Measurements from ENCODE around the gene GNPTAB.

GNPTAB gene

GRCh38 chr12:101777978-101778377 lies 52.8 kb downstream of the GNPTAB start:
- DNase-seq (ENCODE audit: low read depth) = no peak
- no peak for TF ChIP-seq CTCF (IDR thresholded peaks at IDR 0.05; ENCODE audit: control insufficient read depth, insufficient read depth, low read depth, low read length, missing control alignments)
- H3K4me3 ChIP-seq (ENCODE audit: control insufficient read depth, low read depth, low read length) = no peak overlapping the region

- DNase-seq (ENCODE audit: low read depth) = no peak
- H3K4me3 ChIP-seq (ENCODE audit: control insufficient read depth, low read depth, low read length) = no peak overlapping the region
- TF ChIP-seq CTCF (IDR thresholded peaks at IDR 0.05; ENCODE audit: control insufficient read depth, insufficient read depth, low read depth, low read length, missing control alignments) = no peak
Observed at GRCh38 chr12:101777485-101777884, 53.3 kb downstream of the GNPTAB start.

GRCh38 chr12:101775816-101776215 lies 54.9 kb downstream of the GNPTAB start:
- no peak for TF ChIP-seq CTCF (IDR thresholded peaks at IDR 0.05; ENCODE audit: control insufficient read depth, insufficient read depth, low read depth, low read length, missing control alignments)
- DNase-seq (ENCODE audit: low read depth) = no peak
- no peak overlapping the region for H3K4me3 ChIP-seq (ENCODE audit: control insufficient read depth, low read depth, low read length)

GRCh38 chr12:101773650-101774162 lies 57.1 kb downstream of the GNPTAB start:
- peak; percentile 84 for TF ChIP-seq CTCF (IDR thresholded peaks at IDR 0.05; ENCODE audit: control insufficient read depth, insufficient read depth, low read depth, low read length, missing control alignments)
- peak; percentile 27 for DNase-seq (ENCODE audit: low read depth)
- H3K4me3 ChIP-seq (ENCODE audit: control insufficient read depth, low read depth, low read length) = no peak overlapping the region

- no peak overlapping the region for H3K4me3 ChIP-seq (ENCODE audit: control insufficient read depth, low read depth, low read length)
- no peak for TF ChIP-seq CTCF (IDR thresholded peaks at IDR 0.05; ENCODE audit: control insufficient read depth, insufficient read depth, low read depth, low read length, missing control alignments)
- DNase-seq (ENCODE audit: low read depth) = no peak
Observed at GRCh38 chr12:101772012-101772775, 58.6 kb downstream of the GNPTAB start.

GRCh38 chr12:101769865-101770264 lies 60.9 kb downstream of the GNPTAB start:
- no peak overlapping the region for H3K4me3 ChIP-seq (ENCODE audit: control insufficient read depth, low read depth, low read length)
- no peak for DNase-seq (ENCODE audit: low read depth)
- TF ChIP-seq CTCF (IDR thresholded peaks at IDR 0.05; ENCODE audit: control insufficient read depth, insufficient read depth, low read depth, low read length, missing control alignments) = no peak
